ENCODE data around the gene TACR2.

The TACR2 gene

GRCh38 chr10:69403519-69403918 is 13.2 kb downstream of the TACR2 start:
- Histone ChIP-seq H3K79me2 (ENCODE audit: insufficient read depth, low read depth) (no peaks in the 10 kb centered on the region), H3K27me3 (ENCODE audit: insufficient read depth, low read depth) (no peaks in the 10 kb centered on the region), H3K9ac (no peak overlapping the region), H3K4me3 (IDR thresholded peaks at IDR 0.05; ENCODE audit: insufficient read depth, low read depth, low read length) (no peak overlapping the region), H3K36me3 (ENCODE audit: insufficient read depth) (no peaks in the 10 kb centered on the region), H3K4me1 (ENCODE audit: low read depth, poor library complexity, severe bottlenecking) (peaks cover 7% of the 10 kb centered on the region), H4K20me1 (ENCODE audit: insufficient read depth) (no peaks in the 10 kb centered on the region), H2AFZ (ENCODE audit: low read depth) (no peak overlapping the region), H3K27ac (no peak overlapping the region), H3K4me2 (no peak overlapping the region)
- no peak for TF ChIP-seq CTCF (conservative IDR thresholded peaks at IDR 0.05; ENCODE audit: low read depth, low read length)

- H3K79me2 ChIP-seq (ENCODE audit: insufficient read depth, low read depth): no peaks in the 10 kb centered on the region
- no peak for TF ChIP-seq CTCF (conservative IDR thresholded peaks at IDR 0.05; ENCODE audit: low read depth, low read length)
- no peak overlapping the region for H3K4me3 ChIP-seq (IDR thresholded peaks at IDR 0.05; ENCODE audit: insufficient read depth, low read depth, low read length)
- H3K4me2 ChIP-seq: no peak overlapping the region
- H3K4me1 ChIP-seq (ENCODE audit: low read depth, poor library complexity, severe bottlenecking): peaks cover 3% of the 10 kb centered on the region
- no peak overlapping the region for H2AFZ ChIP-seq (ENCODE audit: low read depth)
- no peaks in the 10 kb centered on the region for H3K36me3 ChIP-seq (ENCODE audit: insufficient read depth)
- H3K27ac ChIP-seq: no peak overlapping the region
- no peak overlapping the region for H3K9ac ChIP-seq
- no peaks in the 10 kb centered on the region for H3K27me3 ChIP-seq (ENCODE audit: insufficient read depth, low read depth)
- H4K20me1 ChIP-seq (ENCODE audit: insufficient read depth): no peaks in the 10 kb centered on the region
Measured at GRCh38 chr10:69403066-69403465, 13.7 kb downstream of the TACR2 start.

GRCh38 chr10:69402386-69402785 is 14.3 kb downstream of the TACR2 start:
- Histone ChIP-seq H3K79me2 (ENCODE audit: insufficient read depth, low read depth) (no peaks in the 10 kb centered on the region), H3K4me2 (no peak overlapping the region), H3K4me1 (ENCODE audit: low read depth, poor library complexity, severe bottlenecking) (no peaks in the 10 kb centered on the region), H2AFZ (ENCODE audit: low read depth) (no peak overlapping the region), H3K36me3 (ENCODE audit: insufficient read depth) (no peaks in the 10 kb centered on the region), H4K20me1 (ENCODE audit: insufficient read depth) (no peaks in the 10 kb centered on the region), H3K9ac (no peak overlapping the region), H3K4me3 (IDR thresholded peaks at IDR 0.05; ENCODE audit: insufficient read depth, low read depth, low read length) (no peak overlapping the region), H3K27ac (no peak overlapping the region), H3K27me3 (ENCODE audit: insufficient read depth, low read depth) (no peaks in the 10 kb centered on the region)
- no peak for TF ChIP-seq CTCF (conservative IDR thresholded peaks at IDR 0.05; ENCODE audit: low read depth, low read length)

GRCh38 chr10:69401416-69401815 is 15.3 kb downstream of the TACR2 start:
- Histone ChIP-seq H3K4me1 (ENCODE audit: low read depth, poor library complexity, severe bottlenecking) (no peaks in the 10 kb centered on the region), H3K9ac (no peak overlapping the region), H3K27ac (no peak overlapping the region), H3K36me3 (ENCODE audit: insufficient read depth) (no peaks in the 10 kb centered on the region), H3K27me3 (ENCODE audit: insufficient read depth, low read depth) (no peaks in the 10 kb centered on the region), H4K20me1 (ENCODE audit: insufficient read depth) (no peaks in the 10 kb centered on the region), H2AFZ (ENCODE audit: low read depth) (no peak overlapping the region), H3K4me2 (no peak overlapping the region), H3K79me2 (ENCODE audit: insufficient read depth, low read depth) (no peaks in the 10 kb centered on the region), H3K4me3 (IDR thresholded peaks at IDR 0.05; ENCODE audit: insufficient read depth, low read depth, low read length) (no peak overlapping the region)
- no peak for TF ChIP-seq CTCF (conservative IDR thresholded peaks at IDR 0.05; ENCODE audit: low read depth, low read length)

Measured in KMS-11 (cell line).